B cell (primary cell): ENCODE data around the gene ATXN1. TPM values are rescaled to one million over a fixed set of nuclear protein-coding genes. Genes with fewer than 3 reads are reported as not detected.

Source experiments
- ATAC-seq: fragments of 200-7000 bp; cut with Tn5 transposase; one replicate; pipeline ENCODE4 v1.10.0; 2021; ENCODE audit warnings: low read depth, mild to moderate bottlenecking, moderate number of reproducible peaks, moderate library complexity
- CTCF ChIA-PET: fragments of 350-600 bp; sonication (Branson Sonifier 250); formaldehyde crosslinking; loops from one replicate; lab custom pipeline; 2021; ENCODE audit warnings: antibody characterized with exemption, inconsistent platforms; lab: Charles Lee
- POLR2A ChIA-PET: fragments of 350-600 bp; sonication (Branson Sonifier 250); formaldehyde crosslinking; loops from one replicate; lab custom pipeline; 2021; ENCODE audit warnings: antibody characterized with exemption; lab: Charles Lee
- DNase-seq: peaks from one replicate; pipeline ENCODE4 v3.0.0; 2013
- H2AFZ ChIP-seq: 2 replicates; pipeline ENCODE4 v1.6.1; 2012; ENCODE audit warnings: mild to moderate bottlenecking, low read depth, low read length; ENCODE audit not compliant: insufficient read depth, poor library complexity, severe bottlenecking
- H3K27ac ChIP-seq, 2 donors: 1 replicate in 1 of 2; 2 replicates in 1 of 2; pipeline ENCODE4 v1.5.1; 2012 to 2013; ENCODE audit warnings: low read length in 2 of 2, mild to moderate bottlenecking in 2 of 2, moderate library complexity in 1 of 2
- H3K27me3 ChIP-seq, 4 experiments: fragments of 200-600 bp in 1 of 4; sonication (generic) in 1 of 4; replicated peaks in 1 of 4; 1 replicate in 2 of 4; 2 replicates in 2 of 4; pipeline versions ENCODE4 v1.6.1 to v1.7.0; 2013 to 2016; ENCODE audit warnings: low read length in 3 of 4, mild to moderate bottlenecking in 2 of 4, mixed read lengths in 1 of 4, moderate library complexity in 1 of 4; ENCODE audit not compliant: insufficient read depth in 4 of 4, control insufficient read depth in 3 of 4; ENCODE audit errors: control extremely low read depth in 1 of 4
- H3K36me3 ChIP-seq, 2 experiments: replicated peaks in 1 of 2; 1 replicate in 1 of 2; 2 replicates in 1 of 2; pipeline versions ENCODE4 v1.6.1 to v1.7.1; 2013; ENCODE audit warnings: low read length in 1 of 2; ENCODE audit not compliant: insufficient read depth in 2 of 2, control insufficient read depth in 1 of 2; ENCODE audit errors: control extremely low read depth in 1 of 2, extremely low read depth in 1 of 2
- H3K4me1 ChIP-seq, 2 donors: fragments of 200-600 bp in 1 of 2; sonication (generic) in 1 of 2; 1 replicate in 1 of 2; 2 replicates in 1 of 2; pipeline versions ENCODE4 v1.5.1 to v1.6.1; 2013 to 2017; ENCODE audit warnings: low read length in 2 of 2; ENCODE audit not compliant: control insufficient read depth in 2 of 2, insufficient read depth in 2 of 2
- H3K4me2 ChIP-seq: replicated peaks from 2 replicates; pipeline ENCODE3; 2012; ENCODE audit warnings: mild to moderate bottlenecking, low read depth, low read length; ENCODE audit not compliant: poor library complexity, severe bottlenecking
- H3K4me3 ChIP-seq, 5 experiments: fragments of 200-600 bp in 1 of 5; sonication (generic) in 1 of 5; 1 replicate in 3 of 5; 2 replicates in 2 of 5; pipeline versions ENCODE4 v1.5.1 to v1.7.0; 2011 to 2016; ENCODE audit warnings: low read length in 4 of 5, mild to moderate bottlenecking in 4 of 5, low read depth in 2 of 5, control low read depth in 1 of 5, moderate library complexity in 1 of 5; ENCODE audit not compliant: insufficient read depth in 1 of 5; ENCODE audit errors: control extremely low read depth in 1 of 5, extremely low read depth in 1 of 5
- H3K79me2 ChIP-seq: fragments of 200-600 bp; sonication (generic); one replicate; pipeline ENCODE4 v1.6.0; 2016; ENCODE audit warnings: low read length; ENCODE audit not compliant: control insufficient read depth, insufficient read depth
- H3K9ac ChIP-seq: fragments of 200-600 bp; sonication (generic); 2 replicates; pipeline ENCODE4 v1.6.1; 2017; ENCODE audit warnings: mild to moderate bottlenecking, low read length, moderate library complexity
- H3K9me3 ChIP-seq, 3 donors: one replicate each; pipeline versions ENCODE4 v1.6.1 to v1.7.1; 2013; ENCODE audit warnings: low read length in 2 of 3; ENCODE audit not compliant: control insufficient read depth in 2 of 3, insufficient read depth in 1 of 3; ENCODE audit errors: control extremely low read depth in 1 of 3
- H4K20me1 ChIP-seq: 2 replicates; pipeline ENCODE4 v1.6.0; 2012; ENCODE audit warnings: mild to moderate bottlenecking, low read length; ENCODE audit not compliant: insufficient read depth, control insufficient read depth, poor library complexity, severe bottlenecking
- H3K27ac Mint-ChIP-seq: one replicate; pipeline ENCODE4 v1.8.0; 2021; ENCODE audit warnings: mixed read lengths
- H3K27me3 Mint-ChIP-seq: one replicate; pipeline ENCODE4 v1.8.0; 2021; ENCODE audit warnings: mixed read lengths
- H3K4me1 Mint-ChIP-seq: one replicate; pipeline ENCODE4 v1.8.0; 2021; ENCODE audit warnings: mixed read lengths
- H3K4me3 Mint-ChIP-seq: one replicate; pipeline ENCODE4 v1.8.0; 2021; ENCODE audit warnings: mixed read lengths
- H3K9me3 Mint-ChIP-seq: one replicate; pipeline ENCODE4 v1.8.0; 2022; ENCODE audit warnings: mixed read lengths; ENCODE audit not compliant: insufficient read depth
- EZH2 ChIP-seq: IDR thresholded peaks from 2 replicates; pipeline ENCODE4 v1.6.1; 2012; ENCODE audit warnings: borderline replicate concordance, low read depth, mild to moderate bottlenecking, moderate library complexity, low read length; ENCODE audit not compliant: insufficient read depth, poor library complexity, severe bottlenecking
- WGBS: methylation state at CpG from one replicate; pipeline ENCODE4 v1.1.5; 2013; ENCODE audit warnings: missing lambda C conversion rate; ENCODE audit not compliant: insufficient coverage; 5-methylcytosine and 5-hydroxymethylcytosine counted together
- intact Hi-C: fragments of 100-400 bp; cut with micrococcal nuclease; formaldehyde crosslinking; loops from one replicate; pipeline ENCODE4 v1.10.0; 2022
- polyA plus RNA-seq: library from polyadenylated mRNA; depleted of rRNA; stranded (reverse); fragments of >200 nt; gene quantifications from 2 replicates; pipeline ENCODE4 v1.2.3, GENCODE V29; 2012
- total RNA-seq, 2 donors: library from RNA; stranded (reverse); fragments of 120-200 nt in 1 of 2; gene quantifications; 1 replicate in 1 of 2; 2 replicates in 1 of 2; pipeline versions ENCODE4 v1.2.3 to v1.2.4, GENCODE V29; 2013 to 2022
- TF ChIP-seq, protein P1 (sequence below): fragments of 200-600 bp; IDR thresholded peaks from one replicate; pipeline ENCODE4 v1.8.0; 2022; ENCODE audit warnings: antibody characterized with exemption, mild to moderate bottlenecking

The ATXN1 gene
- total and polyA plus RNA-seq, 2 donors (not counting 1 experiment from before 2014, with no cell fraction given), result 5.7 to 63.8 TPM

DNA sequence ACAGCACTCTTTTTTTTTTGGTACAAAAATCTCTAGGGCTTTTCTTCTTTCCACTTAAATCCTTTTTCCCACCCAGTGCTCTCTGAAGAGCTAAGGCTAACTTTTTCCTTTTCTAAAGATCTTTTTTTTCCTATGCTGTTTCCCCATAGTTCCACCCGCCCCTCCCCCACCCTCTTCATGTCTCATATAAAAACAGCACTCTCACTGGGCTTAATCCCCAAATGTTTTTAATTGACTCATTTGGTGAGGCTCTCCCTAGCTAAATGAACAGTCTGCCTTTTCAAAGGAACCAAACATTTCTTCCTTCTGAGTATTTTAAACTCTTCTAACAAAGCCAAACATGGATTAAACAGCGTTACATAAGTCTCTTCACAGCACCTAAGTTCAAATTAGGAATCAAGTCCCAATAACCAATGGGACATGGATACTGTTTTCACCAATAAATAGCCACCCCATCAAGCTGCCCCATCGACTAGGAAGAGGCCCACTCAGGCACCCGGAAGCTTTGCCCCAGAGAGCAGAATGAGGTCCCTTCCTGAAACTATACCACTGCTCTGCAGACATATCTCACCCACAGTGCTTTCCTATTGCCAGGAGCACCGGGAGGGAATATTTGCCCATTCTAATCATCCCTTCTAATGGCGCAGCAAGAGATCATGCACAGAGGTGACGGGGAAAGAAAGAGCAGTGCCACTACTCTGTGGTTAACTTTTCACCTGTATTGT, 63.7 kb downstream of the ATXN1 start:
- 57% methylated on average over 6 of the region's 7 CpGs for WGBS
- POLR2A ChIA-PET, result interaction anchor here (0.6 kb wide), 1 partner anchor 298 kb away, joined by 3 read pairs; no protein-coding TSS in a partner anchor
- ATAC-seq (no peak), DNase-seq (no peak)
- H3K9ac ChIP-seq, result no peak overlapping the region
- Mint-ChIP-seq H3K9me3 (no peaks in the 10 kb centered on the region), H3K27me3 (no peaks in the 10 kb centered on the region), H3K27ac (no peak overlapping the region), H3K4me1 (peaks cover 47% of the 10 kb centered on the region), H3K4me3 (no peak overlapping the region)
- no peak overlapping the region for H3K4me2 ChIP-seq
- CTCF ChIA-PET, result interaction anchor here (0.9 to 1.6 kb wide), 4 partner anchors 10 to 65 kb away, joined by 3 to 8 read pairs (median 5); no protein-coding TSS in a partner anchor
- H3K27ac ChIP-seq, result no peak overlapping the region
- no peaks in the 10 kb centered on the region for H3K79me2 ChIP-seq
- no peaks in the 10 kb centered on the region for H4K20me1 ChIP-seq
- H3K4me1 ChIP-seq, result peaks cover 14 to 22% of the 10 kb centered on the region in 2 donors
- H2AFZ ChIP-seq, result no peak overlapping the region
- intact Hi-C loops, result no loop called here
- TF ChIP-seq EZH2, result no peak
- TF ChIP-seq, protein P1, sequence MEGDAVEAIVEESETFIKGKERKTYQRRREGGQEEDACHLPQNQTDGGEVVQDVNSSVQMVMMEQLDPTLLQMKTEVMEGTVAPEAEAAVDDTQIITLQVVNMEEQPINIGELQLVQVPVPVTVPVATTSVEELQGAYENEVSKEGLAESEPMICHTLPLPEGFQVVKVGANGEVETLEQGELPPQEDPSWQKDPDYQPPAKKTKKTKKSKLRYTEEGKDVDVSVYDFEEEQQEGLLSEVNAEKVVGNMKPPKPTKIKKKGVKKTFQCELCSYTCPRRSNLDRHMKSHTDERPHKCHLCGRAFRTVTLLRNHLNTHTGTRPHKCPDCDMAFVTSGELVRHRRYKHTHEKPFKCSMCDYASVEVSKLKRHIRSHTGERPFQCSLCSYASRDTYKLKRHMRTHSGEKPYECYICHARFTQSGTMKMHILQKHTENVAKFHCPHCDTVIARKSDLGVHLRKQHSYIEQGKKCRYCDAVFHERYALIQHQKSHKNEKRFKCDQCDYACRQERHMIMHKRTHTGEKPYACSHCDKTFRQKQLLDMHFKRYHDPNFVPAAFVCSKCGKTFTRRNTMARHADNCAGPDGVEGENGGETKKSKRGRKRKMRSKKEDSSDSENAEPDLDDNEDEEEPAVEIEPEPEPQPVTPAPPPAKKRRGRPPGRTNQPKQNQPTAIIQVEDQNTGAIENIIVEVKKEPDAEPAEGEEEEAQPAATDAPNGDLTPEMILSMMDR, result no peak
- no peaks in the 10 kb centered on the region for H3K9me3 ChIP-seq
- no peak overlapping the region for H3K4me3 ChIP-seq
- H3K36me3 ChIP-seq, result no peaks in the 10 kb centered on the region
- peaks cover 0 to 10% (median under 1%) of the 10 kb centered on the region in 4 experiments for H3K27me3 ChIP-seq

- H2AFZ ChIP-seq, result no peak overlapping the region
These were observed 64.8 kb downstream of the ATXN1 start for GRCh38 chr6:16696496-16696895.

More at GRCh38 chr6:16696496-16696895, 64.8 kb downstream of the ATXN1 start:
- Histone ChIP-seq H3K4me2 (no peak overlapping the region), H3K79me2 (no peaks in the 10 kb centered on the region), H3K9ac (no peak overlapping the region), H3K9me3 (no peaks in the 10 kb centered on the region), H3K36me3 (no peaks in the 10 kb centered on the region), H3K27ac (no peak overlapping the region), H3K27me3 (peaks cover 0 to 10% (median under 1%) of the 10 kb centered on the region in 4 experiments), H4K20me1 (no peaks in the 10 kb centered on the region), H3K4me1 (peaks cover 14 to 22% of the 10 kb centered on the region in 2 donors), H3K4me3 (no peak overlapping the region)
- POLR2A ChIA-PET, result no interaction called here
- no CpG with 5 or more reads among the region's 2 CpGs for WGBS
- intact Hi-C loops, result no loop called here
- DNase-seq, result no peak
- Mint-ChIP-seq H3K27me3 (no peaks in the 10 kb centered on the region), H3K27ac (no peak overlapping the region), H3K4me1 (peaks cover 49% of the 10 kb centered on the region), H3K4me3 (no peak overlapping the region), H3K9me3 (no peaks in the 10 kb centered on the region)
- TF ChIP-seq, protein P1, result no peak
- TF ChIP-seq EZH2, result no peak
- CTCF ChIA-PET, result no interaction called here
- ATAC-seq, result no peak
